RWPE2 (cell line): ENCODE measurements around the gene TSHZ1.

Experiments used
- ATAC-seq: fragments of 200-7000 bp; cut with Tn5 transposase; 3 replicates; pipeline ENCODE4 v1.9.1; 2021; ENCODE audit warnings: low read depth
- DNase-seq: peaks from one replicate; pipeline ENCODE4 v3.0.0-alpha.2; 2020; ENCODE audit warnings: low spot score
- H3K27ac ChIP-seq: fragments of 450-650 bp; 2 replicates; pipeline ENCODE4 v1.5.1; 2017; ENCODE audit warnings: mild to moderate bottlenecking; ENCODE audit not compliant: poor library complexity, severe bottlenecking
- H3K27me3 ChIP-seq: fragments of 250-450 bp; sonication (Bioruptor Pico); 2 replicates; pipeline ENCODE4 v1.5.1; 2021; ENCODE audit warnings: mild to moderate bottlenecking, moderate library complexity; ENCODE audit not compliant: insufficient read depth, poor library complexity, severe bottlenecking
- H3K36me3 ChIP-seq: fragments of 250-450 bp; sonication (Bioruptor Pico); 2 replicates; pipeline ENCODE4 v1.5.1; 2020; ENCODE audit warnings: low read depth, mild to moderate bottlenecking, moderate library complexity
- H3K4me1 ChIP-seq: fragments of 250-450 bp; sonication (Bioruptor Pico); 2 replicates; pipeline ENCODE4 v1.5.1; 2021; ENCODE audit warnings: mild to moderate bottlenecking, moderate library complexity; ENCODE audit not compliant: insufficient read depth, poor library complexity, severe bottlenecking
- H3K4me3 ChIP-seq: fragments of 250-450 bp; sonication (Bioruptor Pico); 2 replicates; pipeline ENCODE4 v1.5.1; 2021; ENCODE audit warnings: mild to moderate bottlenecking, moderate library complexity; ENCODE audit not compliant: severe bottlenecking
- H3K9me3 ChIP-seq: fragments of 250-450 bp; sonication (Bioruptor Pico); 2 replicates; pipeline ENCODE4 v1.5.1; 2021; ENCODE audit warnings: mild to moderate bottlenecking, moderate library complexity; ENCODE audit not compliant: severe bottlenecking
- TF ChIP-seq, protein P1 (sequence below): fragments of 450-650 bp; IDR thresholded peaks from one replicate; pipeline ENCODE4 v1.5.1; 2017; ENCODE audit warnings: mild to moderate bottlenecking, moderate library complexity; ENCODE audit not compliant: poor library complexity, severe bottlenecking

Gene TSHZ1

DNA sequence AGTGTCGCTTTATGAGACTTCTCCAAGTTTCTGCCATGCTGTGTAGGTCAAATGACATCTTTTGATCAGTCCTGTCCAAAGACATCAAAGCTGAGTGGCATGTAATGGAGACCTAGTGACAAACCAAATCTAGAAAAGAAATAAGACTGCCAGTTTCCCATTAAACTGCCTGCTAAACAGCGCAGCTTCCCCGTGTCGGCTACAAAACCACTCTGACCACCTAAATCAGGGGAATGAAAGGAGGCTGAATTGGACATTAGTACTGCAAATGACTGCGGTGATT, 57.7 kb downstream of the TSHZ1 start:
- H3K9me3 ChIP-seq = no peaks in the 10 kb centered on the region
- no peak overlapping the region for H3K27ac ChIP-seq
- H3K4me3 ChIP-seq = no peak overlapping the region
- no peaks in the 10 kb centered on the region for H3K27me3 ChIP-seq
- H3K36me3 ChIP-seq = no peaks in the 10 kb centered on the region
- no peak for DNase-seq
- no peaks in the 10 kb centered on the region for H3K4me1 ChIP-seq
- TF ChIP-seq, protein P1, sequence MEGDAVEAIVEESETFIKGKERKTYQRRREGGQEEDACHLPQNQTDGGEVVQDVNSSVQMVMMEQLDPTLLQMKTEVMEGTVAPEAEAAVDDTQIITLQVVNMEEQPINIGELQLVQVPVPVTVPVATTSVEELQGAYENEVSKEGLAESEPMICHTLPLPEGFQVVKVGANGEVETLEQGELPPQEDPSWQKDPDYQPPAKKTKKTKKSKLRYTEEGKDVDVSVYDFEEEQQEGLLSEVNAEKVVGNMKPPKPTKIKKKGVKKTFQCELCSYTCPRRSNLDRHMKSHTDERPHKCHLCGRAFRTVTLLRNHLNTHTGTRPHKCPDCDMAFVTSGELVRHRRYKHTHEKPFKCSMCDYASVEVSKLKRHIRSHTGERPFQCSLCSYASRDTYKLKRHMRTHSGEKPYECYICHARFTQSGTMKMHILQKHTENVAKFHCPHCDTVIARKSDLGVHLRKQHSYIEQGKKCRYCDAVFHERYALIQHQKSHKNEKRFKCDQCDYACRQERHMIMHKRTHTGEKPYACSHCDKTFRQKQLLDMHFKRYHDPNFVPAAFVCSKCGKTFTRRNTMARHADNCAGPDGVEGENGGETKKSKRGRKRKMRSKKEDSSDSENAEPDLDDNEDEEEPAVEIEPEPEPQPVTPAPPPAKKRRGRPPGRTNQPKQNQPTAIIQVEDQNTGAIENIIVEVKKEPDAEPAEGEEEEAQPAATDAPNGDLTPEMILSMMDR = no peak
- ATAC-seq = no peak

DNA sequence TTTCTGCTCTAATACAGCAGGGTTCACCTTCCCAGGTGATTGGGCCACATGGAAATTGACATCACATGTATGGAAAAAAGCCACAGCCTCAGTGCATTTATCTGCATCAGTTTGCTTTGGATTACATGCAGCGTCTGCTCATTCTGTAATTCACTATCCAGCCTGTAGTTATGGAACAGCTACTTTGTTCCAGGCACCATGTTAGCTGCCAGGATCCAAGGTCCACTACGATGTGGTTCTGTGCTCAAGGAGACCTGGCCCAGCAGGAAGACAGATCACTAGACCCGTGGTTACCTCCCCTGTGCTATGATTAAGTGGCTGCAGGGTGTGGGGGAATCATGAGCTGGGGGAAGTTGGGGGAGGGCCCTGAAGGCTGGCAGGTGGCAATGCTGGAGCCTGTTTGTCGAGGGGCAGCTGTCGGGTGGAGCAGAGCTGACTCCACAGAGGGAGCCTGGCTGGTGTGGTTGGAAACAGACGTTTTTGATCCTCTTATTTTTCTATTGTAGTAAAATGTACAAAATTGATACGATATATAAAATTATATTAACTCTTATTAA, 58.6 kb downstream of the TSHZ1 start:
- Histone ChIP-seq H3K4me3 (no peak overlapping the region), H3K9me3 (no peaks in the 10 kb centered on the region), H3K27ac (no peak overlapping the region), H3K27me3 (no peaks in the 10 kb centered on the region), H3K4me1 (no peaks in the 10 kb centered on the region), H3K36me3 (no peaks in the 10 kb centered on the region)
- TF ChIP-seq, protein P1 = no peak
- ATAC-seq = no peak
- DNase-seq = no peak

DNA sequence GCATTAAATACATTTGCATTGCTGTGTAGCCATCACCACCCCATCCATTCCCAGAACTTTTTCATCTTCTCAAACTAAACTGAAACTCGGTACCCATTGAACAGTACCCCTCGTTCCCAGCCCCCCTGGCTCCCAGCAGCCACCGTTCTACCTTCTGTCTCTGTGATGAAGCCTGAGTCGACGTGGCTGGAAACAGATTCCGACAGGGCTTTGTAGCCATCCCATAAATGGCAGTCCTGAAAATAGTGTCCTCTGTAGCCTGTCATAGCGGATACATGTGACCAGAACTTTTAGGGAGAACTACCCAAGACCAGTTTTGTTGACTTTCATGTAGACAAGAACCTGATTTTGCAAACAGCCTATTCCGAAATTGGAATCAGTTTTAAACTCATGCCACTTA, 59.1 kb downstream of the TSHZ1 start:
- ATAC-seq (no peak), DNase-seq (no peak)
- Histone ChIP-seq H3K4me1 (no peaks in the 10 kb centered on the region), H3K27me3 (no peaks in the 10 kb centered on the region), H3K36me3 (no peaks in the 10 kb centered on the region), H3K4me3 (no peak overlapping the region), H3K27ac (no peak overlapping the region), H3K9me3 (no peaks in the 10 kb centered on the region)
- TF ChIP-seq, protein P1 = no peak

DNA sequence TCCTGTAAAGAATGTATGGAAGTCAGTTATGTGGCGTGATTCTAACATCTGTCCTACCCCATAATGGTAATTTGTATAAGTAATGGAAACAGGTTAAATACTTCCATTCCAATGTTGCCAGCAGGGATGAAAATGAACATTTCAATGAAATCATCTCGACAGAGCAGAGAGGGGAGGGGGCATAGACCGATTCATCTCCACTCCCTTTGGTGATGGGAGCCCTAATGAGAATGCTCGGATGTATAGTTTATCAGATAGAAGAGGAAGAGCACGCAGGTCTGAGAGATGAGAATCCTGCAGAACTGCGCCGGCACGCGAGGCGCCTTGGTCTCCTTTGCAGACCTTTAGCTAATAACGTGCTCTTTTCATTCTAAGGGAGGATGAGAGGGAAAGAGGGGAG, 61.4 kb downstream of the TSHZ1 start:
- Histone ChIP-seq H3K4me3 (no peak overlapping the region), H3K27ac (no peak overlapping the region), H3K36me3 (no peaks in the 10 kb centered on the region), H3K9me3 (no peaks in the 10 kb centered on the region), H3K27me3 (no peaks in the 10 kb centered on the region), H3K4me1 (no peaks in the 10 kb centered on the region)
- TF ChIP-seq, protein P1 = no peak
- no peak for ATAC-seq
- DNase-seq = no peak

DNA sequence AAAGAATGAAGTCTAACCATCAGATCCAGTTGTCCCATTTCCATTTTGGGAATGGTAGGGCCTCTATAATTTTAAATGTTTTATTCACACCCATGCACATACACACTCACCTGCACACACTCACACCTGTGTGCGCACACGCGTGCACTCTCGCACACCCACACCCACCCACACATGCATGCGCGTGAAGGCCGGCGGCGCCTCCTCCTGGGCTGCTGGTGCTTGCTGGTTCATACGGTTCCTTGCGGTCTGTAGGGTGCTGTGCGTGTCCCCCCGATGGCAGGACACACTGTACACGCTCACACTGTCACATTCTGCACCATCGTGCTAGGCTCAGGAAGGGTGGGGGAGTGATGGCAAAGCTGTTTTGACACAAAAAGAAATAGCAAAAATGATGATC, 63.2 kb downstream of the TSHZ1 start:
- TF ChIP-seq, protein P1 = no peak
- ATAC-seq (no peak), DNase-seq (no peak)
- H3K27ac ChIP-seq = no peak overlapping the region
- no peaks in the 10 kb centered on the region for H3K9me3 ChIP-seq
- H3K4me3 ChIP-seq = no peak overlapping the region
- H3K36me3 ChIP-seq = no peaks in the 10 kb centered on the region
- H3K27me3 ChIP-seq = no peaks in the 10 kb centered on the region
- no peaks in the 10 kb centered on the region for H3K4me1 ChIP-seq
